HepG2 (cell line): Measurements from ENCODE around the gene BMP2K. TPM values are rescaled to one million over a fixed set of nuclear protein-coding genes. Genes with fewer than 3 reads are reported as not detected.

ENCODE experiments used
- ATAC-seq: fragments of 200-7000 bp; cut with Tn5 transposase; 3 replicates; pipeline ENCODE4 v1.9.1; 2020; ENCODE audit warnings: mild to moderate bottlenecking, moderate library complexity
- BruUV-seq: library from RNA; stranded (reverse); fragments of 400-500 nt; replicated peaks from 2 replicates; lab custom pipeline; 2021; lab: Mats Ljungman, UMichigan
- CTCF ChIA-PET: fragments of 300-600 bp; formaldehyde crosslinking; extraction: SDS; loops from one replicate; lab custom pipeline; 2021; ENCODE audit warnings: low total read pairs, inconsistent platforms, low intra/inter-chr PET ratio; lab: Yijun Ruan, JAX
- POLR2A ChIA-PET: fragments of 350-600 bp; sonication (Branson Sonifier 250); formaldehyde crosslinking; loops from one replicate; lab custom pipeline; 2020; ENCODE audit warnings: antibody characterized with exemption, inconsistent platforms; lab: Yijun Ruan, JAX
- DNase-seq: peaks from one replicate; pipeline ENCODE4 v3.0.0-alpha.2; 2015; ENCODE audit warnings: low spot score
- FAIRE-seq: peaks from 3 replicates; lab custom pipeline; 2011; peaks lifted over from hg19 to GRCh38; lab: Jason Lieb, UNC
- H2AFZ ChIP-seq: one replicate; pipeline ENCODE4 v1.6.1; 2011; ENCODE audit warnings: low read length, inconsistent platforms
- H3K27ac ChIP-seq: fragments of 300-600 bp; 3 replicates; pipeline ENCODE4 v1.8.0; 2011; ENCODE audit warnings: mixed run types, mild to moderate bottlenecking, mixed read lengths, low read length, inconsistent platforms; ENCODE audit not compliant: insufficient read depth; ENCODE audit errors: extremely low read length
- H3K27me3 ChIP-seq, 2 experiments: fragments of 200-600 bp in 1 of 2; 2 replicates in 1 of 2; 3 replicates in 1 of 2; pipeline versions ENCODE4 v1.6.0 to v1.8.0; 2011; ENCODE audit warnings: low read length in 2 of 2, mild to moderate bottlenecking in 2 of 2, moderate library complexity in 2 of 2, inconsistent platforms in 1 of 2; ENCODE audit not compliant: insufficient read depth in 2 of 2, control insufficient read depth in 1 of 2
- H3K36me3 ChIP-seq, 2 experiments: fragments of 200-600 bp in 1 of 2; replicated peaks in 1 of 2; 2 replicates in 1 of 2; 3 replicates in 1 of 2; pipeline versions ENCODE4 v1.5.1 to v1.8.0; 2011; ENCODE audit warnings: low read length in 2 of 2, inconsistent platforms in 1 of 2; ENCODE audit not compliant: insufficient read depth in 2 of 2, control insufficient read depth in 1 of 2
- H3K4me1 ChIP-seq: 2 replicates; pipeline ENCODE4 v1.5.1; 2012; ENCODE audit warnings: low read length, inconsistent platforms; ENCODE audit not compliant: insufficient read depth
- H3K4me2 ChIP-seq: 2 replicates; pipeline ENCODE4 v1.6.0; 2011; ENCODE audit warnings: low read depth, low read length, inconsistent platforms
- H3K4me3 ChIP-seq, 3 experiments: fragments of 200-600 bp in 1 of 3; sonication (generic), shearing (Covaris generic) in 1 of 3; replicated peaks in 1 of 3; 2 replicates each; pipeline ENCODE4 v1.5.1; 2011 to 2016; ENCODE audit warnings: low read length in 3 of 3, inconsistent platforms in 2 of 3, low read depth in 2 of 3, mild to moderate bottlenecking in 2 of 3, control low read depth in 1 of 3, mixed read lengths in 1 of 3; ENCODE audit not compliant: insufficient read depth in 1 of 3
- H3K79me2 ChIP-seq: one replicate; pipeline ENCODE4 v1.6.1; 2011; ENCODE audit warnings: low read length, inconsistent platforms; ENCODE audit not compliant: insufficient read depth
- H3K9ac ChIP-seq: 2 replicates; pipeline ENCODE4 v1.6.0; 2011; ENCODE audit warnings: mild to moderate bottlenecking, low read depth, low read length, inconsistent platforms; ENCODE audit not compliant: insufficient read depth
- H3K9me3 ChIP-seq: 2 replicates; pipeline ENCODE4 v1.5.1; 2012; ENCODE audit warnings: mild to moderate bottlenecking, low read length
- H4K20me1 ChIP-seq: 2 replicates; pipeline ENCODE4 v1.6.0; 2011; ENCODE audit warnings: inconsistent platforms, mild to moderate bottlenecking, low read length, moderate library complexity; ENCODE audit not compliant: insufficient read depth
- ARID5B ChIP-seq: IDR thresholded peaks from 2 replicates; pipeline ENCODE4 v1.4.0; 2020; ENCODE audit warnings: mild to moderate bottlenecking, missing genetic modification reagents
- DDIT3 ChIP-seq: sonication (generic); formaldehyde crosslinking; IDR thresholded peaks from 2 replicates; pipeline ENCODE4 v1.4.0; 2020; ENCODE audit warnings: mild to moderate bottlenecking, missing genetic modification reagents
- ETS1 ChIP-seq: sonication (generic); formaldehyde crosslinking; IDR thresholded peaks from 2 replicates; pipeline ENCODE4 v1.4.0; 2020; ENCODE audit warnings: missing genetic modification reagents
- FOXJ3 ChIP-seq: sonication (generic); formaldehyde crosslinking; IDR thresholded peaks from 2 replicates; pipeline ENCODE4 v1.4.0; 2020; ENCODE audit warnings: missing genetic modification reagents, mild to moderate bottlenecking, borderline replicate concordance
- MAFF ChIP-seq: IDR thresholded peaks from 2 replicates; pipeline ENCODE4 v1.6.1; 2011; ENCODE audit warnings: low read depth, low read length, improper control_type of control experiment
- NCOA2 ChIP-seq: sonication (generic); formaldehyde crosslinking; IDR thresholded peaks from 2 replicates; pipeline ENCODE4 v1.8.0; 2022; ENCODE audit warnings: inconsistent platforms
- SIN3A ChIP-seq: IDR thresholded peaks from 2 replicates; pipeline ENCODE4 v1.6.1; 2011; ENCODE audit warnings: low read depth, mild to moderate bottlenecking, control low read depth, low read length, borderline replicate concordance
- SRSF9 ChIP-seq: fragments of 200-400 bp; formaldehyde crosslinking; IDR thresholded peaks from 2 replicates; pipeline ENCODE4 v1.6.1; 2018; ENCODE audit warnings: borderline replicate concordance, mild to moderate bottlenecking, low read depth, low read length; ENCODE audit not compliant: insufficient read depth, poor library complexity, severe bottlenecking
- ZBTB7A ChIP-seq: sonication (generic); formaldehyde crosslinking; IDR thresholded peaks from 2 replicates; pipeline ENCODE4 v1.8.0; 2022; ENCODE audit warnings: mild to moderate bottlenecking, missing genetic modification reagents
- ZNF639 ChIP-seq: conservative IDR thresholded peaks from 2 replicates; pipeline ENCODE4 v1.6.1; 2018; ENCODE audit warnings: missing genetic modification reagents
- WGBS: methylation state at CpG from one replicate; pipeline ENCODE4 v1.1.6; 2017; ENCODE audit warnings: low lambda C conversion rate; 5-methylcytosine and 5-hydroxymethylcytosine counted together
- in situ Hi-C: cut with HindIII; loops from 2 replicates; pipeline ENCODE4 v1.10.0; 2017; ENCODE audit warnings: low pct_unique_long_range_greater_than_20kb; ENCODE audit not compliant: extremely low pct_ligation_motif_present
- intact Hi-C: fragments of 100-400 bp; cut with micrococcal nuclease; formaldehyde crosslinking; loops from one replicate; pipeline ENCODE4 v1.10.0; 2022; ENCODE audit not compliant: unreplicated experiment
- polyA plus RNA-seq, 8 experiments: library from polyadenylated mRNA; depleted of rRNA in 3 of 8; stranded (reverse) in 7 of 8; unstranded in 1 of 8; fragments of >200 nt; fragmentation: Illumina TruSeq in 4 of 8; extraction: Trizol in 4 of 8; gene quantifications; 2 replicates each; pipeline versions ENCODE4 v1.2.1 to v1.2.3, GENCODE V29; 2011 to 2016; ENCODE audit warnings: low read depth in 4 of 8, missing spikeins in 1 of 8, mixed read lengths in 1 of 8; ENCODE audit not compliant: insufficient read depth in 1 of 8
- total RNA-seq, 5 experiments: library from RNA; depleted of rRNA; stranded (reverse); fragments of >200 nt; fragmentation: Illumina TruSeq; extraction: Trizol; gene quantifications; 2 replicates each; pipeline ENCODE4 v1.2.3, GENCODE V29; 2016; ENCODE audit warnings: low read depth in 1 of 5

Gene BMP2K
- total and polyA plus RNA-seq, 2 of the 13 experiments (the other 11 are each of a cell fraction or from before 2014, with no cell fraction given): 8.6 to 15.2 TPM

- ChIA-PET CTCF (no interaction called here), POLR2A (no interaction called here)
- ATAC-seq (no peak), DNase-seq (peak; percentile 6), FAIRE-seq (no peak)
- Histone ChIP-seq H3K9me3 (no peaks in the 10 kb centered on the region), H3K4me1 (no peaks in the 10 kb centered on the region), H4K20me1 (no peaks in the 10 kb centered on the region), H3K9ac (no peak overlapping the region), H3K79me2 (no peaks in the 10 kb centered on the region), H3K4me2 (no peak overlapping the region), H3K4me3 (no peak overlapping the region), H3K27me3 (no peaks in the 10 kb centered on the region), H3K27ac (no peak overlapping the region), H2AFZ (no peak overlapping the region), H3K36me3 (0 out of 5 replicates have a peak, but pooled peaks cover 0 to under 1% of the 10 kb centered on the region in 2 experiments)
- in situ Hi-C loops: no loop called here
- BruUV-seq: no TSS peak
- TF ChIP-seq DDIT3 (CRISPR knock-in tag): no peak
- intact Hi-C loops: no loop called here
- 91% methylated on average over 1 of the region's 1 CpG for WGBS
Measured at GRCh38 chr4:78902298-78902697, 126.1 kb downstream of the BMP2K start.

GRCh38 chr4:78904143-78904542 is 128.0 kb downstream of the BMP2K start:
- Histone ChIP-seq H3K36me3 (0 out of 5 replicates have a peak, but pooled peaks cover 0 to 4% of the 10 kb centered on the region in 2 experiments), H3K4me3 (no peak overlapping the region), H3K9ac (no peak overlapping the region), H3K4me2 (no peak overlapping the region), H3K79me2 (no peaks in the 10 kb centered on the region), H3K9me3 (no peaks in the 10 kb centered on the region), H3K27me3 (no peaks in the 10 kb centered on the region), H3K4me1 (no peaks in the 10 kb centered on the region), H4K20me1 (no peaks in the 10 kb centered on the region), H2AFZ (no peak overlapping the region), H3K27ac (no peak overlapping the region)
- ChIA-PET POLR2A (no interaction called here), CTCF (no interaction called here)
- in situ Hi-C loops: no loop called here
- 97% methylated on average over 1 of the region's 1 CpG for WGBS
- DNase-seq: no peak
- BruUV-seq: no TSS peak
- FAIRE-seq: no peak
- no peak for ATAC-seq
- intact Hi-C loops: no loop called here
- TF ChIP-seq ETS1 (CRISPR knock-in tag): no peak
- no peak for TF ChIP-seq FOXJ3 (CRISPR knock-in tag)
- no peak for TF ChIP-seq ZBTB7A (CRISPR knock-in tag)
- TF ChIP-seq SRSF9: no peak
- TF ChIP-seq NCOA2 (CRISPR knock-in tag): no peak
- TF ChIP-seq ARID5B (CRISPR knock-in tag): no peak
- TF ChIP-seq MAFF: no peak
- TF ChIP-seq SIN3A: no peak
- TF ChIP-seq ZNF639 (CRISPR knock-in tag): no peak
